GM23338 (cell line): ENCODE results near the gene BROX. TPM values are rescaled to one million over a fixed set of nuclear protein-coding genes. Genes with fewer than 3 reads are reported as not detected.
"Not testable (repeated sequence)": the region's sequence is repeated elsewhere in the genome, so short reads cannot be mapped to it uniquely, and the experiment has no call there.

Source experiments
- ATAC-seq: fragments of 200-7000 bp; cut with Tn5 transposase; 3 replicates; pipeline ENCODE4 v1.9.1; 2020
- DNase-seq: peaks from one replicate; pipeline ENCODE4 v3.0.0-alpha.2; 2015; ENCODE audit warnings: low spot score
- H2AFZ ChIP-seq: fragments of 200-600 bp; sonication (generic); 2 replicates; pipeline ENCODE4 v1.8.0; 2016; ENCODE audit warnings: antibody characterized with exemption, mild to moderate bottlenecking, moderate library complexity
- H3F3A ChIP-seq: fragments of 200-600 bp; sonication (generic); replicated peaks from 2 replicates; pipeline ENCODE4 v1.8.0; 2017; ENCODE audit warnings: antibody characterized with exemption, mixed run types, low read depth
- H3K27ac ChIP-seq: fragments of 200-600 bp; sonication (generic); 2 replicates; pipeline ENCODE4 v1.6.1; 2016; ENCODE audit warnings: low read depth
- H3K27me3 ChIP-seq: fragments of 200-600 bp; sonication (generic); 2 replicates; pipeline ENCODE4 v1.8.0; 2016; ENCODE audit warnings: mild to moderate bottlenecking, mixed run types, moderate library complexity; ENCODE audit not compliant: insufficient read depth
- H3K36me3 ChIP-seq: fragments of 200-600 bp; sonication (generic); 2 replicates; pipeline ENCODE4 v1.8.0; 2016; ENCODE audit warnings: mild to moderate bottlenecking; ENCODE audit not compliant: insufficient read depth
- H3K4me1 ChIP-seq: fragments of 200-600 bp; sonication (generic); 2 replicates; pipeline ENCODE4 v1.8.0; 2016; ENCODE audit warnings: mild to moderate bottlenecking, moderate library complexity; ENCODE audit not compliant: insufficient read depth
- H3K4me2 ChIP-seq: fragments of 200-600 bp; sonication (generic); 2 replicates; pipeline ENCODE4 v1.7.1; 2017; ENCODE audit warnings: mixed run types
- H3K4me3 ChIP-seq: fragments of 200-600 bp; sonication (generic); 2 replicates; pipeline ENCODE4 v1.6.1; 2016; ENCODE audit warnings: mixed run types
- H3K79me2 ChIP-seq: fragments of 200-600 bp; sonication (generic); replicated peaks from 2 replicates; pipeline ENCODE4 v1.8.0; 2017; ENCODE audit warnings: mild to moderate bottlenecking; ENCODE audit not compliant: insufficient read depth
- H3K9me2 ChIP-seq: fragments of 200-600 bp; sonication (generic); 2 replicates; pipeline ENCODE4 v1.8.0; 2017; ENCODE audit not compliant: insufficient read depth
- H4K20me1 ChIP-seq: fragments of 200-600 bp; sonication (generic); replicated peaks from 2 replicates; pipeline ENCODE4 v1.8.0; 2017; ENCODE audit warnings: mild to moderate bottlenecking; ENCODE audit not compliant: insufficient read depth
- H3K27ac Mint-ChIP-seq: 2 replicates; pipeline ENCODE4 v1.8.0; 2020; ENCODE audit warnings: inconsistent platforms, mild to moderate bottlenecking, moderate library complexity, mixed read lengths
- H3K27me3 Mint-ChIP-seq: 3 replicates; pipeline ENCODE4 v1.8.0; 2022; ENCODE audit warnings: low read depth, mild to moderate bottlenecking, moderate library complexity, mixed read lengths, inconsistent platforms; ENCODE audit not compliant: insufficient read depth, poor library complexity
- H3K36me3 Mint-ChIP-seq: 3 replicates; pipeline ENCODE4 v1.8.0; 2021; ENCODE audit warnings: low read depth, mild to moderate bottlenecking, inconsistent platforms, moderate library complexity, mixed read lengths
- H3K4me1 Mint-ChIP-seq: 3 replicates; pipeline ENCODE4 v1.8.0; 2020; ENCODE audit warnings: mild to moderate bottlenecking, inconsistent platforms, mixed read lengths
- H3K4me3 Mint-ChIP-seq: 3 replicates; pipeline ENCODE4 v1.8.0; 2021; ENCODE audit warnings: moderate library complexity, mild to moderate bottlenecking, inconsistent platforms, mixed read lengths
- H3K9me3 Mint-ChIP-seq: 3 replicates; pipeline ENCODE4 v1.8.0; 2020; ENCODE audit warnings: moderate library complexity, mild to moderate bottlenecking, inconsistent platforms, mixed read lengths
- CREB1 ChIP-seq: fragments of 250-450 bp; sonication (Bioruptor Pico); IDR thresholded peaks from 2 replicates; pipeline ENCODE4 v1.5.0; 2020; ENCODE audit warnings: low read depth, mild to moderate bottlenecking, moderate library complexity
- EZH2phosphoT487 ChIP-seq: fragments of 200-600 bp; sonication (generic); IDR thresholded peaks from one replicate; pipeline ENCODE4 v1.8.1; 2018; ENCODE audit warnings: antibody characterized with exemption; ENCODE audit not compliant: unreplicated experiment
- POLR2AphosphoS5 ChIP-seq: IDR thresholded peaks from 2 replicates; pipeline ENCODE4 v1.6.1; 2016; ENCODE audit warnings: antibody characterized with exemption, low read depth
- STAT1 ChIP-seq: IDR thresholded peaks from one replicate; pipeline ENCODE4 v1.6.1; 2016; ENCODE audit warnings: antibody characterized with exemption; ENCODE audit not compliant: unreplicated experiment
- polyA plus RNA-seq: library from polyadenylated mRNA; unstranded; fragments of >200 nt; fragmentation: Nextera tagmentation; extraction: Ambion mirVana; gene quantifications from 2 replicates; pipeline ENCODE4 v1.2.1, GENCODE V29; 2016
- total RNA-seq: library from RNA; depleted of rRNA; stranded (reverse); fragments of >200 nt; shearing (Covaris generic); gene quantifications from 2 replicates; pipeline ENCODE4 v1.2.3, GENCODE V29; 2014
- TF ChIP-seq, protein P1 (sequence below), 2 experiments: fragments of 200-600 bp in 1 of 2; sonication (generic) in 1 of 2; conservative IDR thresholded peaks; 2 replicates each; pipeline versions ENCODE4 v1.5.1 to v1.6.1; 2016 to 2017; ENCODE audit warnings: antibody characterized with exemption in 2 of 2, low read depth in 2 of 2, mild to moderate bottlenecking in 2 of 2, moderate library complexity in 1 of 2

BROX gene
- total and polyA plus RNA-seq, 2 experiments from 2014 or later, result 26.5 to 32.3 TPM

DNA sequence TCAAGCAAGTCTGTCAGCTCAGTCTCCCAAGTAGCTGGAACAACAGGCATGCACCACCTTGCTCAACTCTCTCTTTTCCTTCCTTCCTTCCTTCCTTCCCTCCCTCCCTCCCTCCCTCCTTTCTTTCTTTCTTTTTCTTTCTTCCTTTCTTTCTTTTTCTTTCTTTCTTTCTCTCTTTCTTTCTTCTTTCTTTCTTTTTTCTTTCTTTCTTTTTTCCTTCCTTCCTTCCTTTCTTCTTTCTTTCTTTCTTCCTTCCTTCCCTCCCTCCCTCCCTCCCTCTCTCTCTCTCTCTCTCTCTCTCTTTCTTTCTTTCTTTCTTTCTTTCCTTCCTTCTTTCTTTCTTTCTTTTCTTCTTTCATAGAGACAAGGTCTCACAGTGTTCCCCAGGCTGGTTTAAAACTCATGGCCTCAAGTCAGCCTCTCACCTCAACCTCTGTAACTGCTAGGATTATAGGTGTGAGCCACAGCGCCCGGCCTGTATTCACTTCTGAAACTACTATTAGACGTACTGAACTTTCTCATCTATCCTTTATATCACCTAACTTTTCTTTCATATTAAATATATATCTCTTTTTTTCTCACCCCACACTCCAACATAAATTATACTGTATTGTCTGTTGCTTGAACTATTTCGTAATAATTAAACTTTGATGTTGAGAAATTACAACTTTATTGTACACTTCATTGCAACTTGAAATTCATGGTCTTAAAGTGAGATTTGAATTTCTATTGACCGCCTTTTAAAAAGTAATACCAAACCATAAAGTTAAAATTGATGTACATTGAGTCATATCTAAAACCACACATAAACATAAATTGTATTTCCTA, 29.5 kb downstream of the BROX start:
- H2AFZ ChIP-seq, DNase-seq, ATAC-seq, H3K27me3 ChIP-seq, H3K9me3 Mint-ChIP-seq, H3K27me3 Mint-ChIP-seq, H3F3A ChIP-seq, H3K4me2 ChIP-seq, H3K27ac ChIP-seq, H3K4me3 Mint-ChIP-seq, H3K79me2 ChIP-seq, H3K9me2 ChIP-seq, H4K20me1 ChIP-seq, H3K4me1 Mint-ChIP-seq, H3K36me3 ChIP-seq, H3K27ac Mint-ChIP-seq, H3K36me3 Mint-ChIP-seq, H3K4me3 ChIP-seq, H3K4me1 ChIP-seq: not testable (repeated sequence)

- Histone ChIP-seq H2AFZ (no peak overlapping the region), H3K36me3 (no peaks in the 10 kb centered on the region), H3K9me2 (0 out of 2 replicates have a peak, but pooled peaks cover 5% of the 10 kb centered on the region), H3F3A (no peaks in the 10 kb centered on the region), H4K20me1 (no peaks in the 10 kb centered on the region), H3K79me2 (no peaks in the 10 kb centered on the region), H3K4me1 (no peaks in the 10 kb centered on the region), H3K4me2 (no peak overlapping the region), H3K27me3 (no peaks in the 10 kb centered on the region), H3K27ac (no peak overlapping the region), H3K4me3 (no peak overlapping the region)
- H3K36me3 Mint-ChIP-seq, result no peaks in the 10 kb centered on the region
- peak; percentile 46 for DNase-seq
- peak; percentile 57 for ATAC-seq
- H3K4me3 Mint-ChIP-seq, result no peak overlapping the region
- TF ChIP-seq CREB1 (CRISPR knock-in tag) (no peak), EZH2phosphoT487 (no peak)
- TF ChIP-seq, protein P1, sequence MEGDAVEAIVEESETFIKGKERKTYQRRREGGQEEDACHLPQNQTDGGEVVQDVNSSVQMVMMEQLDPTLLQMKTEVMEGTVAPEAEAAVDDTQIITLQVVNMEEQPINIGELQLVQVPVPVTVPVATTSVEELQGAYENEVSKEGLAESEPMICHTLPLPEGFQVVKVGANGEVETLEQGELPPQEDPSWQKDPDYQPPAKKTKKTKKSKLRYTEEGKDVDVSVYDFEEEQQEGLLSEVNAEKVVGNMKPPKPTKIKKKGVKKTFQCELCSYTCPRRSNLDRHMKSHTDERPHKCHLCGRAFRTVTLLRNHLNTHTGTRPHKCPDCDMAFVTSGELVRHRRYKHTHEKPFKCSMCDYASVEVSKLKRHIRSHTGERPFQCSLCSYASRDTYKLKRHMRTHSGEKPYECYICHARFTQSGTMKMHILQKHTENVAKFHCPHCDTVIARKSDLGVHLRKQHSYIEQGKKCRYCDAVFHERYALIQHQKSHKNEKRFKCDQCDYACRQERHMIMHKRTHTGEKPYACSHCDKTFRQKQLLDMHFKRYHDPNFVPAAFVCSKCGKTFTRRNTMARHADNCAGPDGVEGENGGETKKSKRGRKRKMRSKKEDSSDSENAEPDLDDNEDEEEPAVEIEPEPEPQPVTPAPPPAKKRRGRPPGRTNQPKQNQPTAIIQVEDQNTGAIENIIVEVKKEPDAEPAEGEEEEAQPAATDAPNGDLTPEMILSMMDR (conservative IDR thresholded peaks at IDR 0.05; ENCODE audit: low read depth in 2 of 2), result peak; percentile 26 to 66; a peak in 3 of 4 replicates
- no peak overlapping the region for H3K27ac Mint-ChIP-seq
- H3K9me3 Mint-ChIP-seq, result no peaks in the 10 kb centered on the region
- no peaks in the 10 kb centered on the region for H3K27me3 Mint-ChIP-seq
- no peaks in the 10 kb centered on the region for H3K4me1 Mint-ChIP-seq
Measured at GRCh38 chr1:222749927-222750326, 37.6 kb downstream of the BROX start.

DNA sequence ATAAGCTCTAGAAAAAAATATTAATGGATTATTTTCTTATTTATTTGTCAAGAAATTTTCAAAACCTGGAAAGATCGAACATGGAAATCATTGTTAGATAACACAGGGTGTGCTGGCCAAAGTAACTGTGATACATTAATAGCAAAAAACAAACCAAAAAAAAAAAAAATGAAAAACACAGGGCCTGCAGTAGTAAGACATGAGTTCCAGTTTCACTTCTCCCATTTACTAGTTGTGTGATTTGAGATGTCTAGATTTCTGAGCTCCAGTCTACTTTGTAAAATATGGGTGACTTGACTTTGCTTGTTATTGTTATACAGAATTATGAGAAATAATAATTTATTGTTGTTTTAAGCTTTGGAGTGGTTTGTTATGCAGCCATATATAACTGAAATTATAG, 38.3 kb downstream of the BROX start:
- no peak overlapping the region for H3K4me2 ChIP-seq
- H3F3A ChIP-seq, result no peaks in the 10 kb centered on the region
- H3K27me3 Mint-ChIP-seq, result peaks cover 3% of the 10 kb centered on the region
- H3K27ac ChIP-seq, result no peak overlapping the region
- H3K36me3 ChIP-seq, result no peaks in the 10 kb centered on the region
- H3K9me3 Mint-ChIP-seq, result no peaks in the 10 kb centered on the region
- ATAC-seq (no peak), DNase-seq (no peak)
- H3K4me1 ChIP-seq, result no peaks in the 10 kb centered on the region
- H3K27me3 ChIP-seq, result no peaks in the 10 kb centered on the region
- H3K4me3 ChIP-seq, result no peak overlapping the region
- H3K4me1 Mint-ChIP-seq, result no peaks in the 10 kb centered on the region
- no peaks in the 10 kb centered on the region for H3K79me2 ChIP-seq
- 0 out of 2 replicates have a peak, but pooled peaks cover 5% of the 10 kb centered on the region for H3K9me2 ChIP-seq
- no peaks in the 10 kb centered on the region for H4K20me1 ChIP-seq
- no peak overlapping the region for H2AFZ ChIP-seq
- H3K36me3 Mint-ChIP-seq, result no peaks in the 10 kb centered on the region
- H3K27ac Mint-ChIP-seq, result no peak overlapping the region
- H3K4me3 Mint-ChIP-seq, result no peak overlapping the region
- TF ChIP-seq POLR2AphosphoS5, result no peak
- no peak for TF ChIP-seq STAT1
- no peak for TF ChIP-seq CREB1 (CRISPR knock-in tag)
- TF ChIP-seq, protein P1 (conservative IDR thresholded peaks at IDR 0.05; ENCODE audit: low read depth in 2 of 2), result no peak
